Peyer's patch (tissue), 4 donors: Measurements from ENCODE around the gene EPS8. TPM values are rescaled to one million over a fixed set of nuclear protein-coding genes. Genes with fewer than 3 reads are reported as not detected.

ENCODE experiments used
- DNase-seq, 3 donors: peaks; one replicate each; pipeline ENCODE4 v3.0.0-alpha.2; 2017 to 2019
- H3K27ac ChIP-seq, 4 donors: fragments of 200-600 bp; sonication (generic); one replicate each; pipeline ENCODE4 v1.5.1; 2016 to 2019
- H3K27me3 ChIP-seq, 2 donors: fragments of 200-600 bp; sonication (generic); one replicate each; pipeline ENCODE4 v1.5.1; 2019
- H3K36me3 ChIP-seq, 3 donors: fragments of 200-600 bp; sonication (generic); one replicate each; pipeline ENCODE4 v1.5.1; 2016 to 2019
- H3K4me1 ChIP-seq, 4 donors: fragments of 200-600 bp; sonication (generic); one replicate each; pipeline ENCODE4 v1.5.1; 2016 to 2019
- H3K4me3 ChIP-seq, 4 donors: fragments of 200-600 bp; sonication (generic); 1 replicate in 3 of 4; 2 replicates in 1 of 4; pipeline ENCODE4 v1.5.1; 2016 to 2019; ENCODE audit warnings: mild to moderate bottlenecking in 1 of 4
- H3K9me3 ChIP-seq, 4 donors: fragments of 200-600 bp; sonication (generic); one replicate each; pipeline ENCODE4 v1.5.1; 2016 to 2019; ENCODE audit warnings: mild to moderate bottlenecking in 1 of 4
- POLR2A ChIP-seq, 2 donors: fragments of 450-650 bp; IDR thresholded peaks; one replicate each; pipeline ENCODE4 v1.5.1; 2017; ENCODE audit warnings: antibody characterized with exemption in 2 of 2, mild to moderate bottlenecking in 2 of 2, moderate library complexity in 2 of 2
- total RNA-seq, 4 donors: library from RNA; depleted of rRNA; stranded (reverse); fragments of >200 nt; gene quantifications; one replicate each; pipeline ENCODE4 v1.1.0, GENCODE V29; 2016
- TF ChIP-seq, protein P1 (sequence below), 6 experiments: fragments of 450-650 bp in 4 of 6; fragments of 200-600 bp in 2 of 6; sonication (generic) in 1 of 6; IDR thresholded peaks; one replicate each; pipeline ENCODE4 v1.5.1; 2017 to 2019; ENCODE audit warnings: antibody characterized with exemption in 6 of 6, mild to moderate bottlenecking in 3 of 6, moderate library complexity in 1 of 6

Gene EPS8
- total RNA-seq, 4 donors from 2014 or later, result 57.8 to 168 (median 129) TPM

DNA sequence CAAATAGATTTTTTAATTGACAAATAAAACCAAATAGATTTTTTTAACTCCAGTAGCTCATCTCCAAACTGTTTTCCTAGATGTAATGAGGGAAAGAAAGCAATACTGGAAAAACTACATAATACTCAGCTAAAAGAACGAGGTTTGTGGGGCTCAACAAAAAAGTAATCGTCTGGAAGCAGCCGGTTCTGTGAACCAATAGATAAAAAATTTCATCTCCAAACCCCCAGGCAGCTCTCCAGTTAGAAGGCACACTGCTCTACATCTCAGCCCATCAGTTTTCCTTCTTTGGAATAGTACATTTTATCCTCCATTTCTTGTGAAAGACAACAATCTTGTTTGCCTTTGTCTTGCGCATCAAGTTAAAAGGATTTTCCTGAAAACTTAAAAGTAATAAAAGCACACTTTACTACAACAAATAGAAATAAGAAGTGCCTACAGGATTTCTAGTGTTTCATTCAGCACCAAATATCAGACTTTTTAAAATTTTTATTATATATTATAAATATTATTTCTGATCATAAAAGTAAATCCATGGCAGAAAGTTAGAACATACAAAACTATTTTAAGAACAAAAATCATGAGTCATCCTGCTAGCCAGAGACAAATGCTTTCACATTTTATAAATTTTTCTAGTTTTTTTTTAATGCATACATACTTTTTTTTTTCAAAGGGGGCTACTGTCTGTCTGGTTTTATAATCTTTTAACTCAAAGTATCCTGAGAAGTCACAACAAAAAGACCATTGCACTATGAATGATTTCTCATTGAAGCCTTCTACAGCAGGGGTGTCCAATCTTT is 67.7 kb downstream of the EPS8 start:
- Histone ChIP-seq H3K4me1 (peaks cover 0 to 34% (median 4%) of the 10 kb centered on the region in 4 donors), H3K27me3 (no peaks in the 10 kb centered on the region), H3K9me3 (no peaks in the 10 kb centered on the region), H3K36me3 (no peaks in the 10 kb centered on the region), H3K27ac (no peak overlapping the region), H3K4me3 (no peak overlapping the region)
- no peak for TF ChIP-seq POLR2A (IDR thresholded peaks at IDR 0.05)
- TF ChIP-seq, protein P1, sequence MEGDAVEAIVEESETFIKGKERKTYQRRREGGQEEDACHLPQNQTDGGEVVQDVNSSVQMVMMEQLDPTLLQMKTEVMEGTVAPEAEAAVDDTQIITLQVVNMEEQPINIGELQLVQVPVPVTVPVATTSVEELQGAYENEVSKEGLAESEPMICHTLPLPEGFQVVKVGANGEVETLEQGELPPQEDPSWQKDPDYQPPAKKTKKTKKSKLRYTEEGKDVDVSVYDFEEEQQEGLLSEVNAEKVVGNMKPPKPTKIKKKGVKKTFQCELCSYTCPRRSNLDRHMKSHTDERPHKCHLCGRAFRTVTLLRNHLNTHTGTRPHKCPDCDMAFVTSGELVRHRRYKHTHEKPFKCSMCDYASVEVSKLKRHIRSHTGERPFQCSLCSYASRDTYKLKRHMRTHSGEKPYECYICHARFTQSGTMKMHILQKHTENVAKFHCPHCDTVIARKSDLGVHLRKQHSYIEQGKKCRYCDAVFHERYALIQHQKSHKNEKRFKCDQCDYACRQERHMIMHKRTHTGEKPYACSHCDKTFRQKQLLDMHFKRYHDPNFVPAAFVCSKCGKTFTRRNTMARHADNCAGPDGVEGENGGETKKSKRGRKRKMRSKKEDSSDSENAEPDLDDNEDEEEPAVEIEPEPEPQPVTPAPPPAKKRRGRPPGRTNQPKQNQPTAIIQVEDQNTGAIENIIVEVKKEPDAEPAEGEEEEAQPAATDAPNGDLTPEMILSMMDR (IDR thresholded peaks at IDR 0.05), result no peak
- DNase-seq, result no peak

DNA sequence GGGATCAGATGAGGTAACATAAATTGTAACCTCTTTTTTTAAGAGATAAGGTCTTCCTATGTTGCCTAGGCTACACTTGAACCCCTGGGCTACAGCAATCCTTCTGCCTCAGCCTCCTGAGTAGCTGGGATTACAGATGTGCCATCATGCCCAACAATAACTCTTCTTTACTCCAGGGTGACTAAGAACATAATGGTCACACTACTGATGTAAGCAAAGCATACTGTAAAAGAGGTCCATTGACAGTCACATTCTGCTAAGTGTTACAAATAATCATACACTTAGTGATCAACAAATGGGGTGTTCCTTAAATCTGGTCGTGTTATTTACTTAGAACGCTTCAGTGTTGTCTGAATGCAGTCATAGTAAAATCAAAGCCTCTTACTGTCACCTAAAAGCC is 68.9 kb downstream of the EPS8 start:
- no peak for DNase-seq
- Histone ChIP-seq H3K4me1 (peaks cover 0 to 28% (median 4%) of the 10 kb centered on the region in 4 donors), H3K27ac (no peak overlapping the region), H3K36me3 (no peaks in the 10 kb centered on the region), H3K27me3 (no peaks in the 10 kb centered on the region), H3K9me3 (no peaks in the 10 kb centered on the region), H3K4me3 (no peak overlapping the region)
- TF ChIP-seq, protein P1 (IDR thresholded peaks at IDR 0.05), result no peak
- TF ChIP-seq POLR2A (IDR thresholded peaks at IDR 0.05), result no peak

DNA sequence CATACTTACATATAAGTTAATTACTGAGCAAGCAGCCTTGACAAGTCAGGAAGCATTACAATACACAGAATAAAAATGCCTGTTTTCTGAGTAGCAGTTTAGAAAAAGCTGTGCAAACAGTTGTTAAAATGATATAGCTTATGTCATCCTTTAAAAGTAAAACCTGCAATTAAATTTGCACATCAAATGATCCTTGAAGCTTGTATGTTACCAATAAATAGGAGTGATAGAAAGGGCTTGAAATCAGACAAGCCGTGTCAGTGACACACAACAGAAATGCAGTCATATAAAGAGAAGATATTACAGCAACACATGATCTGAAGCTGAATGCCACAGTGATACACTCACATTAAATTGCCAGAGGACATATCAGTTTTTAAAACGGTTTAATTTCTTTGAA is 70.0 kb downstream of the EPS8 start:
- Histone ChIP-seq H3K4me1 (peaks cover 0 to 28% (median 4%) of the 10 kb centered on the region in 4 donors), H3K27ac (no peak overlapping the region), H3K36me3 (no peaks in the 10 kb centered on the region), H3K4me3 (no peak overlapping the region), H3K27me3 (no peaks in the 10 kb centered on the region), H3K9me3 (no peaks in the 10 kb centered on the region)
- TF ChIP-seq, protein P1 (IDR thresholded peaks at IDR 0.05), result no peak
- TF ChIP-seq POLR2A (IDR thresholded peaks at IDR 0.05), result no peak
- no peak for DNase-seq

DNA sequence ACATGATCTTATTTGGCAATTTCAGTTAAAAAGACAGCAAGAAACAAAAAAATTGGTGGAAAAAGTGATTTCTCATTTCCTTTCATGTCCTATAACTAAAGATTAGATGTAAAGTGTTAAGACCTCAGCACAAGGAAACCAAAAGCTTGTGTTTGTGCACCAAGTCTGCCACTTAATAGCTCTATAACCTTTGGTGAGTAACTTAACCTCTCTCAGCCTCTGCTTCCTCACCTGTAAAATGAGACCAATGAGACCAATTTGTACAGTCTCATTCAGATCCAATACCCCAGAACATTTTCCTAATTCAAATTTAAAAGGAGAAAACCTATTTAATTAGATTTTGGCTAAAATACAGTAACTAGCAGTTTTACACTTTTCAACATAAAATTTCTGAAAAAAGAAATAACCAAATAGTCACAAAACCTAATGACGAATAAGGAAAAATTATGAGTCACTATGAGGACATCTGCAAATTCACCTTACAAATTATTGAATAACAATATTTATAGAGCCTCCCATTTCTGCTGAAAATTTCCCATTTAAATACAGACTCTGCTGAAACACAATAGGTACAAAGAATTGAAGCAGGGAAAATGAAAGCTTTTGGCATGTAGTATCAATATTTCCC is 71.1 kb downstream of the EPS8 start:
- DNase-seq, result no peak
- H3K27me3 ChIP-seq, result no peaks in the 10 kb centered on the region
- no peak overlapping the region for H3K4me3 ChIP-seq
- H3K9me3 ChIP-seq, result no peaks in the 10 kb centered on the region
- H3K27ac ChIP-seq, result peak overlapping the region in 1 of 4 donors; percentile 4
- TF ChIP-seq, protein P1 (IDR thresholded peaks at IDR 0.05), result no peak
- no peak for TF ChIP-seq POLR2A (IDR thresholded peaks at IDR 0.05)
- H3K36me3 ChIP-seq, result no peaks in the 10 kb centered on the region
- H3K4me1 ChIP-seq, result peaks cover 0 to 35% (median 5%) of the 10 kb centered on the region in 4 donors

DNA sequence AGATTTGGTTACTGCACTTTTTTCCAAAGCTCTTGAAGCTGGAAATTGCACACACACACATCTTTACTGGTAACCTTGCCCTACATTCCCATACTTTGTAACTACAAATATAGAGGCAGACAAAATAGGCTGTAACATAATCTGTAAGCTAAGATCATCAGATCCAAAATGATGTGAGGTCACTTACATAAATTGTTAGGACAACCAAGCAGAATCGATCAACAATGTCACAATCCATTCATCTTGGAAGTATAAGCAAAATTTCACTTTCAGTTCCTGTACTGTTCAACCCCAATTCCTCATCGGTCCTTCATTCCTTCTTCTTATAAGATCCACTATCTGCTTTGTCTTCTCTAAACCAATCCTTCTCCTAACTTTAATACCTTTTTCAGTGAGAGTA is 72.6 kb downstream of the EPS8 start:
- Histone ChIP-seq H3K9me3 (no peaks in the 10 kb centered on the region), H3K4me1 (peaks cover 0 to 35% (median 5%) of the 10 kb centered on the region in 4 donors), H3K27me3 (no peaks in the 10 kb centered on the region), H3K4me3 (no peak overlapping the region), H3K27ac (no peak overlapping the region), H3K36me3 (no peaks in the 10 kb centered on the region)
- no peak for DNase-seq
- TF ChIP-seq, protein P1 (IDR thresholded peaks at IDR 0.05), result no peak
- no peak for TF ChIP-seq POLR2A (IDR thresholded peaks at IDR 0.05)
